Tibial nerve (tissue), 4 donors: ENCODE results near the gene ATP6AP1.
A peak's percentile ranks its signal among the peaks of the same experiment; 100 is the strongest.

Experiments used
- EP300 ChIP-seq, 2 donors: sonication (generic); formaldehyde crosslinking; IDR thresholded peaks; one replicate each; pipeline ENCODE4 v1.6.1; 2017; ENCODE audit warnings: antibody characterized with exemption in 2 of 2, mild to moderate bottlenecking in 1 of 2
- POLR2A ChIP-seq, 2 donors: fragments of 450-650 bp; IDR thresholded peaks; one replicate each; pipeline ENCODE4 v1.6.1; 2017; ENCODE audit warnings: antibody characterized with exemption in 2 of 2, mild to moderate bottlenecking in 2 of 2, moderate library complexity in 2 of 2
- TF ChIP-seq, protein P1 (sequence below), 5 experiments: fragments of 200-600 bp in 3 of 5; fragments of 450-650 bp in 2 of 5; sonication (generic) in 3 of 5; IDR thresholded peaks; one replicate each; pipeline ENCODE4 v1.5.1; 2016 to 2019; ENCODE audit warnings: antibody characterized with exemption in 5 of 5, mild to moderate bottlenecking in 3 of 5, moderate library complexity in 2 of 5

DNA sequence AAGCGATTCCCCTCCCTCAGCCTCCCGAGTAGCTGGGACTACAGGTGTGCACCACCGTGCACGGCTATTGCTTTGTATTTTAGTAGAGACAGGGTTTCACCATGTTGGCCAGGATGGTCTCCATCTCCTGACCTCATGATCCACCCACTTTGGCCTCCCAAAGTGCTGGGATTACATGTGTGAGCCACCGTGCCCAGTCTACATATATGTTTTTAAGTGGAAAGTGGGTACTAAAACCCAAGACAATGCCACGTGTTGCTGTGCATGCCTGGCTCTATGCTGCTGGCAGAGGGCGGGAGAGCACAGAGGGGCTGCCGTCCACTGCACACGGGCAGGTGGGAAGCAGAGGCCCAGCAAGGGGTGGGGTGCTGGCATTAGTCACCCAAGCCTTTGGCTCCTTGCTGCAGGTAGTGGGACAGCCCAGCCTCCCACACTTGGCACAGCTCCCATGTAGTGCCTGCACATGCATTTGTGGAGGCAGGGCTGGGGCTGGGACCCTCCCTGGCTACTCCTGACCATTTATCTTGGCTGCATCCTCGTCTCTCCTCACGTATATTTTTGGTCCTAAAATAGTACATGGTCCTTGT lies 45.9 kb upstream of the ATP6AP1 start:
- TF ChIP-seq, protein P1, sequence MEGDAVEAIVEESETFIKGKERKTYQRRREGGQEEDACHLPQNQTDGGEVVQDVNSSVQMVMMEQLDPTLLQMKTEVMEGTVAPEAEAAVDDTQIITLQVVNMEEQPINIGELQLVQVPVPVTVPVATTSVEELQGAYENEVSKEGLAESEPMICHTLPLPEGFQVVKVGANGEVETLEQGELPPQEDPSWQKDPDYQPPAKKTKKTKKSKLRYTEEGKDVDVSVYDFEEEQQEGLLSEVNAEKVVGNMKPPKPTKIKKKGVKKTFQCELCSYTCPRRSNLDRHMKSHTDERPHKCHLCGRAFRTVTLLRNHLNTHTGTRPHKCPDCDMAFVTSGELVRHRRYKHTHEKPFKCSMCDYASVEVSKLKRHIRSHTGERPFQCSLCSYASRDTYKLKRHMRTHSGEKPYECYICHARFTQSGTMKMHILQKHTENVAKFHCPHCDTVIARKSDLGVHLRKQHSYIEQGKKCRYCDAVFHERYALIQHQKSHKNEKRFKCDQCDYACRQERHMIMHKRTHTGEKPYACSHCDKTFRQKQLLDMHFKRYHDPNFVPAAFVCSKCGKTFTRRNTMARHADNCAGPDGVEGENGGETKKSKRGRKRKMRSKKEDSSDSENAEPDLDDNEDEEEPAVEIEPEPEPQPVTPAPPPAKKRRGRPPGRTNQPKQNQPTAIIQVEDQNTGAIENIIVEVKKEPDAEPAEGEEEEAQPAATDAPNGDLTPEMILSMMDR (IDR thresholded peaks at IDR 0.05) = no peak
- TF ChIP-seq EP300 (IDR thresholded peaks at IDR 0.05) (peak in 1 of 2 donors; percentile 24), POLR2A (IDR thresholded peaks at IDR 0.05) (no peak)
